C4-2B (cell line): Measurements from ENCODE around the gene TP73.

Experiments
- H3K27ac ChIP-seq: fragments of 450-650 bp; 2 replicates; pipeline ENCODE4 v1.5.1; 2017
- CTCF ChIP-seq: fragments of 450-650 bp; conservative IDR thresholded peaks from 2 replicates; pipeline ENCODE4 v1.5.1; 2017; ENCODE audit warnings: mild to moderate bottlenecking
- ZFX ChIP-seq: fragments of 450-650 bp; IDR thresholded peaks from 2 replicates; pipeline ENCODE4 v1.6.1; 2017

TP73 gene

DNA sequence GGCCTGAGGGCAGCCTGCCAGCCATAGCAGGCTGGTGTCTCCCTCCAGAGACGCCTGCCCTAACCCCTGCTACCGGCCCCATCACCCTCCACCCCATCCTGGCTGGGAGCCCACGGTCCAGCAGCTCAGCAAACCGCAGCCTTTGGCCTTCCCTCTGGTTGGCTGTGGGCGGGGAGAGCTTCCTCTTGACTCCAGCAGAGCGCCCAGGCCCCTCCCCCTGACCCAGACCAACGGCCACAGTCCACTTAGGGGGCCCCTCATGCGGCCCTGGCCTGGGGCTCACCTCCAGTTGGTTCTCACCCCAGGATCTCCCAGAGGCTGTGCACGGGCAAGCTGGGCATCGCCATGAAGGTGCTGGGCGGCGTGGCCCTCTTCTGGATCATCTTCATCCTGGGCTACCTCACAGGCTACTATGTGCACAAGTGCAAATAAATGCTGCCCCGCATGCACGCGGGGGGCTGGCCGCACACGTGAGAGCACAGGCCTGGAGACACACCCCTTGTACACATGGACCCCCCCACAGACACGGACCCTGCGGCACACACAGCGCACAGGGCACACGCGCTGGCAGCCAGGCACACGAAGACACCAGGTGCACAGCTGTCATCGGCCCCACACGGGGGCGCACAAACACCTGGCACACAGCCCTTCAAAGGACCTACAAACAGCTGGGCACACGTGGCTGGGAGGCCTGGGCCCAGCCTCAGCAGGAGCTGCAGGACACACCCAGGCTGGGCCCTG lies 123.3 kb downstream of the TP73 start:
- TF ChIP-seq ZFX (no peak), CTCF (no peak; the same call in 1 of the 2 replicates)
- H3K27ac ChIP-seq = no peak overlapping the region; the same call in 1 of the 2 replicates

- no peak overlapping the region; the same call in 1 of the 2 replicates for H3K27ac ChIP-seq
- no peak; the same call in 1 of the 2 replicates for TF ChIP-seq CTCF
- TF ChIP-seq ZFX = no peak
Measured at GRCh38 chr1:3776231-3776961, 124.1 kb downstream of the TP73 start.

DNA sequence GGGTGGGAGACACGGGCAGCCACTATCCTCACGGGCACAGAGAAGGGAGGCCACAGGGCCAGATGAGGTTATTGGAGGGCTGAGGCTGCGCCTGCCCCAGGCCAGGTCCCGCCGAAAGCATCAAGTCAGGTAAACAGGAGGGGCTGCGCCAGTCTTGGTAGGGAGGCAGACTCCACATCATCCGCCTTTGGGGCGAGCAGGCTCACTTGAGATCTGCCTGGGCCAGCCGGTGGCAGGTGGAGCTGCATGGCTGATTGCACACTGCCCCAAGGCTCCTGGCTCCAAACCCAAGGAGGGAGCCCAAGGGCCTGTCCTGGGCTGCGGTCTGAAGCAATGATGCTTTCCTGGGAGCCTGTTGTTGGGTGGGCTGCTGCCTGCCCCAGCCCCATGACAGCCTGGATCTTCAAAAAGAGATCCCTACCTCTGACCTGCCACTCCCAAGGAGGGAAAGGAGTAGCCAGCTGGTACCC lies 124.8 kb downstream of the TP73 start:
- TF ChIP-seq ZFX (no peak), CTCF (no peak)
- H3K27ac ChIP-seq = no peak overlapping the region

- no peak for TF ChIP-seq ZFX
- TF ChIP-seq CTCF = no peak
Measured at GRCh38 chr1:3777647-3778589, 125.6 kb downstream of the TP73 start.

DNA sequence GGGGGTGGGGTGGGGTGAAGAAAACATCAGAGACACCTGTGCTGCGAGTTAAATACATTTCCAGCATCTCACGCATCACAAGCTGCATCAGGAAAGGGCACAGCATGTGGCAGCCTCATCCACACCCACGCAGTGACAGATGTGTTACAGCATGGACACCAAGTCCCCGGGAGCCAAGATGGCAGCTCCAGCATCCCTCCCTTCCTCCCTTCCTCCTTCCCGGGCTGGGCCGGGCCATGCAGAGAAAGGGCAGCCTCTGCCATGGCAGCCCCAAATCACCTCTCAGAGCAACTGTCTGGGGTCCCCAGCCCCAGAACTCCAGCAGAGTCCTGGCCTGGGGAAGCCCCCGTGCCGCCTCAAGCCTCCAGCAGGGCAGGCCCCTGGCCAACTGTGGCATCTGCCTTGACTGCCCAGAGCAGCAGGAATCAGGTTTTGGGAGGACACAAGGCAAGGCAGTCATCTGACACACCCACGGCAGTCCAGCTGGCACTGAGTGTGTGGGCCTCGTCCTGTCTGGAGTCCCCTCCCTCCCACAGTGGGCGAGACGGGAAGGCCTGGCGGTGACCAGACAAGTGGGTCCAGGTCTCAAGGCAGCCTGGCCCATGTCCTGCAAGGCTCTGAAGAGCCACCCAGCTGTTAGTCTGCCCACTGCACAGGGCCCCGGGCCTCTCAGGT lies 126.4 kb downstream of the TP73 start:
- no peak for TF ChIP-seq ZFX
- no peak for TF ChIP-seq CTCF
- H3K27ac ChIP-seq = no peak overlapping the region

More at GRCh38 chr1:3777647-3778589, 125.6 kb downstream of the TP73 start:
- H3K27ac ChIP-seq = no peak overlapping the region

GRCh38 chr1:3779265-3779911 lies 127.1 kb downstream of the TP73 start:
- TF ChIP-seq CTCF (no peak), ZFX (no peak)
- no peak overlapping the region; the same call in 1 of the 2 replicates for H3K27ac ChIP-seq
